HG02642 (cell line): ENCODE measurements around the gene SPRED1.
"Not testable (repeated sequence)": the region's sequence is repeated elsewhere in the genome, so short reads cannot be mapped to it uniquely, and the experiment has no call there.

Experiments
- ATAC-seq: cut with Tn5 transposase; IDR thresholded peaks from one replicate; pipeline ENCODE4 v1.9.1; 2021; ENCODE audit warnings: mild to moderate bottlenecking; ENCODE audit not compliant: unreplicated experiment, poor library complexity

SPRED1 gene

DNA sequence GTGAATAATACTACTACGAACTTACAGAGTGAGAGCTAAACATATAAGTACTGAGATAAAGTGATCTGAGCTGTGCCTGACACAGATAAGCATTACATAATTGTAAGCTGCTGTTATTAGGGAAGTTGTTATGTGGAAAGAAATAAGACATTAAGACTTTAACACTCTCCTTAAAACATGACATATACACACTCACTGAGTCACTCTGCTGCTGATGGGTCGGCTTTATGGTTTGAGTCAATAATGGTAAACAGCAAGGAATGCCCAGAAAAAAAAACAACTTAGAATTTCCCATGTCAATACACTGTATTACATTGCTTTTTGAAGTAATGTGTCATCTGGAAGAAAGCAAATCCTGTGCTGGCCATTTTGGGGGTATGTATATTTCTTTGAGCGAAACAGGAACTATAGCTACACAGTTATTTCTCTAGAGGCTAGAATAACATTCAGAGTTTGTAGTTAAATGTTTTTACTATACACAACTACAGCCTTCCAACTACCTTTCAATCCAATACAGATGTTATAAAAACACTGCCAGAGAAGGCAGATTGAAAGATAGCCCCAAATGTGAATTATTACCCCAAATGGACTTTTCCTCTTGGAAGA, 22.8 kb upstream of the SPRED1 start:
- ATAC-seq = no peak

DNA sequence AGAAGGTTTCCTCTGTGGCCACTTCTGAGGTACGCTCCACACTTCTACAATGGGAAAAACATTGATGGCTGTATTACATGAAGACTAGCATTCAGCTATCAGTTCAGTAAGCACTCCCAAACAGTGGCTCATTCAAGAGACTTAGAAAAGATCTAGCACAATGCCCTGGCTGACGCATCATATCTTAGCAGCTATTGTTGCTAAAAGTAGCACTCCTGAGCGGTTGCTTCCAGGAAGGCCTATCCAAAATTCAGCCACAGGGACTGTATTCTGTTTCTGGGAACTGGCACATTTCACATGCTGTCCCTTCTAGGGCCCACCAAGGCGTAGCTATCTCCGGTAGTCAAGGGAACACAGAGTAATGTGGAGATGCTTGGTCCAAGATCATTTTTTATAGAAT, 21.2 kb upstream of the SPRED1 start:
- no peak for ATAC-seq

DNA sequence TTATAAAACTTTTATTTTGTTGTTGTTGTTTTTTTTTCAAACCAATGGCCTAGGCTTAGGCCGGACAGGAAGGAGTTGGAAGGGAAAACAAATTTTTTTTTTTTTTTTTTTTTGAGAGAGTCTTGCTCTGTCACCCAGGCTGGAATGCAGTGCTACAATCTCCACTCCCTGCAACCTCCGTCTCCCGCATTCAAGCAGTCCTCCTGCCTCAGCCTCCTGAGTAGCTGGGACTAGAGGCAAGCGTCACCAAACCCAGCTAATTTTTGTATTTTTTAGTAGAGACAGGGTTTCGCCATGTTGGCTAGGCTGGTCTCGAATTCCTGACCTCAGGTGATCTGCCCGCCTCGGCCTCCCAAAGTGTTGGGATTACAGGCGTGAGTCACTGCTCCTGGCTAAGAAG, 15.6 kb upstream of the SPRED1 start:
- ATAC-seq = not testable (repeated sequence)

DNA sequence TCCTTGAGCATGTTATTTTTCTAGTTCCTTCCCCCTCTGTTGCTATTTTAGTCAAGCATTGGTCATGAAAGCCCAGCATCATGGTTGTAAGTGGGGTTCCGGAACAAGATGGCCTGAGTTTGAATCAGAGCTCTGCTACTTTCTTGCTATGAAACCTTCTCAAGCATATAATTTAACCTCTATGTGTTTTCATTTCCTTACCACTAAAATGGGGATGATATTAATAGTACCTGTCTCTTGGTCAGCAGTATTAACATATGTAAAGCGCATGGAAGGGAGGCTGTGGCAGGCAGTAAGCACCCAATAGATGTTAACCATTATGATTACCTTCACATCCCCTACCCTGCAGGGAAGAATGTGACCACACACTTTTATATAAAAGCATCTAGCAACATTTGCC, 14.3 kb upstream of the SPRED1 start:
- ATAC-seq = no peak

DNA sequence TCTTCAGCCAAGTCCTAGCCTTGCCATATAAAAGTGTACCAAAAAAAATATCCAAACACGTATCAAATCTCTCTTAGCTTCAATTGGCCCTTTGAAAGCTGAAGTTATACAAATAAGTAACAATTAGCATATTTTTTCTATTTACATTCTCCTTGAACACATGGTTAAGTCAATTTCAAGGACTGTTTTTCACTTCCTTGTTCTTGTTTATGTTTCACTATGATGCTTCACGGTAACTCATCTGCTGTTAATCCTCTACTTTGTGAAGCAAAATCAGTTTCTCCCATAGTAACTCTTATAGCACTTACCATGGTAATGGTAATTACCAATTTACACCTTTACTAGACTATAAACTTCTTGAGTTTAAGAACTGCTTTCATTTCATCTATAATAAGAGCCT, 10.6 kb upstream of the SPRED1 start:
- peak; percentile 86 for ATAC-seq

DNA sequence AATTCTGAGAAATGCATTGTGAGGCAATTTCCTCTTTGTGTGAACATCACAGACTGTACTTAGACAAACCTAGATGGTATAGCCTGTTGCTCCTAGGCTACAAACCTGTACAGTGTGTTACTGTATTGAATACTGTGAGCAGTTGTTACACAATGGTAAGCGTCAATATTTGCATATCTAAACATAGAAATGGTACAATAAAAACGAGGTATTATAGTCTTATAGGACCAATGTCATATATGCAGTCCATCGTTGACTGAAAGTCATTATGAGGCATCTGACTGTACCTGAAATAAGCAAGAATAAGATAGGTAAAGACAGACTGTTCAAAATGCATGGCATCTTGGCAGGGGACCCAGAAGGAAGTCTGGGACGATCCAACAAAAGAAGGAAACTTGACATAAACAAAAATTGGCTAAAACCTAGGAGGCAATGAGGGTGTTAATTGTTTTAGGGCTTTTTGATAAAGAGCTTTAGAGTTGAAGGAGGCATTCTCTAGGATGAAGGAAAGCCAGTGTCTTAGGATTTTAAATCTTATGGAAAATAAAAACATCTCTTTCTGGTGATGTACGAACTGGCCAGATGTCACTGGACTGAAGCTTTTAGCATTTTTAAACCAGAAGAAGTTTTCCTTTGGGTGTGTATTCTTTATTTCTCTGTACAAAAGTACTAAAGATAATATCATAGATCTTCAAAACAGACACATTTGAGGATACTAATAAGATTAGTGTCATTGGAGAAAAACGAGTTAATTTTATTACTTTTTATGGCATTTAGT, 9.2 kb upstream of the SPRED1 start:
- no peak for ATAC-seq

DNA sequence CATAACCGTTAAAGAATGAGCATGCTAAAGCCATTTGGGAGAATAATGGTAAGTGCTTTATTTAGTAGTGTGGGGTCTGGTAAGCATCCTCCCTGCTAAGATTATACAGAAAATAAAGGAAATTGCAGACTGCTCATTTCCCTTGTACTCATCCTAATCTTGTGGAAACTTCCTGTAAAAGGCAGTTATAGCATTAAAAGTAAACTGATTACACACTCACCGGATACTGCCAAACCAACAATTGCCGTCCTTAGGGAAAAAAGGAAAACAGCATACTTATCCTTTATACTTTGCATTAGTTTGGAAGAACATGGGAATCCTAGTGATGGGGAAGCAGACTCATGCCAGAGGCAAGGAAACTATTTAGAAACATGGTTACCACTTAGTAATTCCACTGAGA, 5.3 kb upstream of the SPRED1 start:
- ATAC-seq = no peak

DNA sequence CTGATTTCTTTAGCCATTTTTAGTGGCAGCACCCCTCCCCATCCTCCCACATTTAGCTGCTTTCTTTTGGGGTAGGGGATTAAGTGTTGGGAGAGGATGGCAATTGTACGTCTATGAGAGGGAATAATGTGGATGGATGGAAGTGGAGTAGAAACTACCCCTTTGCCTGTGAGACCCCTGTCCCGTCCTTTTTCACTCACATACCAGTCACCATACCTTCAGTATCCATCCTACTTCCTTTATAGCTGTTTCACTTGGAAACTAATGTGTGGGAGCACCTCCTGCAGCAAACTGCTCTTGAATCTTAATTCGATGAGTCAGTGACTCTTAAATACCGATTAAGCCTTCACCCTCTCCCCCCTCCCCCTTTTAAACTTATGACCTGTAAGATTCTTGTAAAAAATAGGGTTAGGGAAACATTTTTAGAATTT, 730 bp downstream of the SPRED1 start:
- no peak for ATAC-seq

DNA sequence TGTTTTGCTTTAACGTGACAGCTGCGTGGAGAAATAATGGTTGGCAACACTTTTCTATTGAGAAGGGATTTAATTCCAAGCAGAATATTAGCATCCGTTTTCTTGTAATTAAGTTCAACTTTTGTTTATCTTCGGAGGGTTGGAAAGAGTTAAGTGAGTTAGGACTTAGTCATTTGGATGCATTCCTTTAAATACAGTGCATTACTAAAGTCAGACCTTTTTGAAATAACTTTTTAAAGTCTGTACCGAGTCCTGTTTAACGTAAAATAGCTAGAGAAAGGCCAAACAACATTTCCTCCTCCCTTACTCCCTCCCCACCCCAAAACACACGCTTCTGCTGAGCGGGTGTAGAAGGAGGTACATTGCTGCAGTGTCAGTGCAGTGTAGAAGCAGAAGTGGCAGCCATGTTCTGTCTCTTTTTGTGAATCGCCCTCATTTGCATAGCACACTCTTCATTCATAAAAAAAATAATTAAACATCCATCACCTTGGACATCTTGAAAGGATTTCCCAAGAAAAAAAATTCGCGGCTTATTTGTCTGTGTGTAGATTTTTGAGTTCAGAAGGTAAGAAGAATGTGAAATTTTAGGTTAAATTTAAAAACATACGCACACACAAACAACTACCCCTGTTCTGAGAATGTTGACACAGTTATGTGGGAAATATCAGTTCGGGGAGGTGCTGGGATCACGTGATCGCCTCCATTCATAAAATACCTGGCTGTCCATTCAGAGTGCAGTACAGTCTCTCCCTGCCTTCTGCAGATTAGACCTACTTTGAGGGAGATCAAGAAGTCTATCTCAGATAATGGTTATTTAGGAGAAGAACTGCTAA, 1.6 kb downstream of the SPRED1 start:
- ATAC-seq = peak; percentile 51

DNA sequence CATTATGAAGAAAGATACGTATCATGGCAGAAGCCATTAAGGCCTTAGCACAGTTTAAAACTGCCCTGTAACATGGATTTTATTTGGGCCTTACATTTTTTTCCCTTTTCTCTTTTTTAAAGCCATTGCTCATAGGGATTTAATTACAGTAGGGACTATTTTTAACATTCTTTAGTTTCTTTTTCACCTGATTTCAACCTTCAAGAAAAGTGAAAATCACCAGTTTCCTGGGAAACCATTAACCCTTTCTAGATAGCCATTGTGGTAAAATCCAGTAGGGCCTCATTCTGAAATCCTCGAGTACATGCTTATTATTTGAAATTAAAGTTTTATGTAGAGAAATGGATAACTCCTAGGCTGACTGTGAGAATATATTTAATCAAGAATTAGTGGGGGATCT, 3.1 kb downstream of the SPRED1 start:
- ATAC-seq = no peak

DNA sequence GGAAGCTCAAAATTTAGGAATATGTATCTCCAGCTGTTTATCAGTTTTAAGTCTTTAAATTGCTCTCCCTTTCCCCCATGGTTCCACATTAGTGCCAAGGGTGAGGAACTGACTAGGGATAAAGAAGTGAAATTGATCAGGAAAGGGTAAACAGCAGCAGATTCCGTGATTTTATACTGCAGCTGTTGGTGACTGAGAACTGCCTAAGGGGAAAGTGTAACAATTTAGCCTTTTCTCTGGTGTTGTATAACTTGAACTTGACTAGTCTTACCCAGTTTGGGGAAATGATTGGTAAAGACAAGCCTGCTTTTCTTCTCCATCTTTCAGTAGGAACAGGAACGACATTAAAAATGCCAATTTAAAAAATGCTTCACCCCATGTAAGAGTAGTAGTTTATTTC, 5.0 kb downstream of the SPRED1 start:
- no peak for ATAC-seq

DNA sequence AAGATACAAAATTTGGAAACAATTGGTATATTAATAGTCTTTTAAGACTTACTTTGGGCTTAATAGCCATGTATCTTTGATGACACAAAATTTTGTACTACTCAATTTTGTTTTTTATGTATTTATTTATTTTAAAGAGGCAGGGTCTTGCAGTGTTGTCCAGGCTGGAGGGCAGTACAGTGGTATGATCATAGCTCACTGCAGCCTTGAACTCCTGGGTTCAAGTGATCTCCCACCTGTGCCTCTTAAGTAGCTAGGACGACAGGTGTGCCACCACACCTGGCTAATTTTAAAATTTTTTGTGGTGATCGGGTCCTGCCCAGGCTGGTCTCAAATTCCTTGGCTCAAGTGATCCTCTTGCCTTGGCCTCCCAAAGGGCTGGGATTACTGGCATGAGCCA, 6.5 kb downstream of the SPRED1 start:
- ATAC-seq = no peak

DNA sequence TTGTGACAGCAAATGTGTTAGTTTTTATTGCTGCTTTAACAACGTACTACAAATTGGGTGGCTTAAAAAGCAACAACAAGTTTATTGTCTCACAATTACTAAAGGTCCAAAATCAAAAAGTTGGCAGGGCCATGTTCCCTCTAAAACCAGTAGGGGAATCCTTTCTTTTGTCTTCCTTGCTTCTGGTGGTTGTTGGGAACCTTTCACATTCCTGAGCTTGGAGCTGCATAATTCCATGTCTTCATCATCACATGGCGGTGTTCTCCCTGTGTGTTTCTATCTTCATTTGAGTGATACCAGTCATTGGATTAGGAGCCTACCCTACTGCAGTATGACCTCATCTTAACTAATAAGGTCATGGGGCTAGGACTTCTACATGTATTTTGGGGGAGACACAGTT, 7.4 kb downstream of the SPRED1 start:
- ATAC-seq = no peak

DNA sequence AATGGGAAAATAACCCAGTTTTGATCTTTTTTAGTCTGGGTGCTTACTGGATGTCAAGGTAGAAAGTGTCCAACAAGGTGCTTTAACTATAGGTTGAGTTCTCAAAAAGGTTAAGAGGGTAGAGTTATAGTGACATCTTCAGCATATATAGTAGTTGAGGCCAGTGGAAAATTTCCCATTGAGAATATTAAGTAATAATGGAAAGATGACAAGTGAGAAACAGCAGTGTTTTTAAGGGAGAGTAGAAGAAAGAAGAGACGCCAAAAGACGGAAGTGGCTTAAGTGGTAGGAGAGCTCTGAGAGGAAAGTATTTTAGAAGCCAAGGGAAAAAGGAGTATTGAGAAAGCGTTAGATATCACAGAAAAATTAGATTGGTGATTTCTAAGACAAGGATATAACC, 10.6 kb downstream of the SPRED1 start:
- ATAC-seq = no peak

DNA sequence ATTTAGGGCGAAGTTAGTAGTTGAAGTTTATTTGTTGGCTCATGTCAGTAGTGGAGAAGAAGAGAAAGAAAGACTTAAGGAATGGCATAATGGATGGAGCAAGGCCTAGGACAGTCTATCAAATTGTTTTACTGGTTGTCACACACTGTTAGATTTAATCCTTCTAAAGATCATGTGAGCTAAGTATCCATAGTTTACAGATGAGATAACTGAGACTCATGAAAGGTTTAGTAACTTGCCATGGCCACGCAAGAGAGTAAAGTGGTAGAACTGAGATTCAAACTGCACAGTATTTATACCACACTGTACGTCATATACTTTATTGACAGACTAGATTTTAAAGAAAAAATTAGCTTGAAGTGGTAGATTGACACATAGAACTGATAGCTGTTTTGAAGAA, 11.4 kb downstream of the SPRED1 start:
- no peak for ATAC-seq

DNA sequence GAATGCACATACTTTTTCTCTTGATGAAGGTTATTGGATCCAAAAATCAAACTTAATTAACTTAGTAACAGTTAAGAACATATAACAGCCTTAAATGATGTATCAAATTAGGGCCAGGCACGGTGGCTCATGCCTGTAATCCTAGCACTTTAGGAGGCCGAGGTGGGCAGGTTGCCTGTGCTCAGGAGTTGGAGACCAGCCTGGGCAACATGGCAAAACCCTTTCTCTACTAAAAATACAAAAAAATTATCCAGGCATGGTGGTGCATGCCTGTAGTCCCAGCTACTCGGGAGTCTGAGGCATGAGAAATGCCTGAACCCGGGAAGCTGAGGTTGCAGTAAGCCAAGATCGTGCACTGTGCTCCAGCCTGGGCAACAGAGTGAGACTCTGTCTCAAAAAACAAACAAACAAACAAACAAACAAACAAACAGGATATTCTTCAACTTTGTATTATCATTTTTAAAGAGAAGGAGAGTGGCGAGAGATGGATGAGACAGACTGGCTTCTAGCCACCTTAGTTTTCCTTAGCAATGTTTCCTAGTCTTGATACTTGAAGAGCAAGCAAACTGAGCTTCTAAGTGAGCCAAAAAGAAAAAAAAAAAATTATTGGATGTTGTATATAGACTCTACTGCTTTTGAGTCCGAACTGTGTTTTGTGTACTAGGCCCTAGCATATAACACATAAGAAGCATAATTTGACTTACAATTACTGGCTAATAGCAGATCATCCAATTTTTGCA, 13.8 kb downstream of the SPRED1 start:
- no peak for ATAC-seq

DNA sequence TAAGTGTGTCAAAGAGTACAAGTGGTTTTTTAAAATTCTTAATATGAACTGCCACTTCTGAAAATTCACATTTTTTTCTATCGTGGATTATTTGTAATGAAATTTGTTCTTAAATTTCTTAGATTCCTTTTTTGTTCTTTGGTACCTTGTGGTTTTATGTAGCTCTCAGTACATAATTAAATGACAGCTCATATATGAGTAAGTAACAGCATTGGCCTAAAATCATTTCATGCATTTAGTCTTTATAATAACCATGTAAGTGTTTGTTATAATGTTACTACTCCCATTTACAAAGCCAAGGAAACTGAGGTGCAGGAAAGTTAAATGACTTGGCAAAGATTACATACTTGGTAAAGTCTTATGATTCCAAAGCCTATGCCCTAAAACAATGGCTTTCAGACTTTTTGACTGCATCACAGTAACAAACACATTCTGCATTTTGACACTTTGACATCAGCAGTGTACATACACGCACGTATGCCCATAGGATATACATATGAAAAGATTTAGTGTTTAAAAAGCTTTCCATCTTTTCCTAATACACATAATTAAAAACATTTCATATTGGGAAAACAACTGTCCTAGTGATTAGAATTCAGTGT, 14.9 kb downstream of the SPRED1 start:
- no peak for ATAC-seq

DNA sequence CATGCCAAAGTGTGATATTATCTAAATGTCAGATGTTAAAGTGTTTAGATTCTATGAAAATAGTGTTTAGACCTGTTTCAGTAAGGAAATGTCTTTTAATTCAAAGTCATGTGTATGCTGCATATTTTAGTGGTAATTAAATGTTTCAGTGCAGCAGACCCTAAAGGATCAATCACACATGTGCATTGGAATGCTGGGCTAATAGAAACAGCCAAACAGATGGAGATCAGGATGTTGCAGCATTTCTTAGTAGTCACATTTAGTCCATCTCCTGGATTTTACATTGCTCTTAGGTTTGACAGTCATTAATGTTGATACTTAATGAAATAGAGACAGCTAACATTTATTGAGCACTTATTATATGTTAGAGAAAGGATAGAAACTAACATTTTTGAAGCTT, 18.5 kb downstream of the SPRED1 start:
- ATAC-seq = no peak

DNA sequence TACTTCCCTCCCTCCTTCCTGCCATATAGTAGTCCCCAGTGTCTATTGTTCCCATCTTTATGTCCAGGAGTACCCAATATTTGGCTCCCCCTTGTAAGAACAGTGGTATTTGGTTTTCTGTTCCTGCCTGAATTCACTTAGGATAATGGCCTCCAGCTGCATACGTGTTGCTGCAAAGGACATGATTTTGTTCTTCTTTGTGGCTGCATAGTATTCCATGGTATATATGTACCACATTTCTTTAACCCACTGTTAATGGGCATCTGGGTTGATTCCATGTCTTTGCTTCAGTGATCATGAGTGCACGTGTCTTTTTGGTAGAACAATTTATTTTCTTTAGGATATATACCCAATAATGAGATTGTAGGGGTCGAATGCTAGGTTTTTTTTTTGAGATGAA, 19.3 kb downstream of the SPRED1 start:
- ATAC-seq = no peak

DNA sequence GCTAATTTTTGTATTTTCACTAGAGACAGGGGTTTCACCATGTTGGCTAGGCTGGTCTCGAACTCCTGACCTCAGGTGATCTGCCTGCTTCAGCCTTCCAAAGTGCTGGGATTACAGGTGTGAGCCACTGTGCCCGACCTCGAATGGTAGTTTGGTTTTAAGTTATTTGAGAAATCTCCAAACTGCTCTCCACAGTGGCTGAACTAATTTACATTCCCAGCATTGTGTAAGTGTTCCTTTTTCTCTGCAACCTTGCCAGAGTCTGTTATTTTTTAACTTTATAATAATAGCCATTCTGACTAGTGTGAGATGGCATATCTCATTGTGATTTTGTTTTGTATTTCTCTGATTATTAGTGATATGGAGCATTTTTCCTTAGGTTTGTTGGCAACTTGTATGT, 19.8 kb downstream of the SPRED1 start:
- ATAC-seq = not testable (repeated sequence)
